Middle frontal gyrus (tissue), 1 donor: ENCODE results near the gene RHCG.

Experiments
- DNase-seq: peaks from one replicate; pipeline ENCODE4 v3.0.0-alpha.2; 2015; ENCODE audit warnings: low spot score; ENCODE audit errors: extremely low spot score

RHCG gene

DNA sequence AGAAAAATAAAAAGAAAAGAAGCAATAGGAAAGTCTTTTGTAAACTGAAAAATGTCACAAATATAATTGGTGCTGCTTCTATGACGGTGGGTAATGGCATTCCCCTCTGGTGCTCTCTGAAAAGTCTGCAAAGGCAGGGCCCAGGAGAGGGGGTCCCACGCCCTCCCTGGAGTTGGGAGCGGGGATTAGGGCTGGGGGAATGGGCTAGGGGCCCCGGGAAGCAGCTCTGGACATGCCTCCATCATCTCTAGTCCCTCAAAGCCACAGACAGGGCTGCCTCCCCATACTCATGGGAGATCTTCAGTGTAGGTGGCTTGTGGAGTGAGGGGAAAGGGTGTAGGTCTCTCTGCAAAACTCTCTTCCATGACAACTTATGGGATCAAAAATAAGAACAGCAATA, 7.8 kb upstream of the RHCG start:
- DNase-seq, result no peak

DNA sequence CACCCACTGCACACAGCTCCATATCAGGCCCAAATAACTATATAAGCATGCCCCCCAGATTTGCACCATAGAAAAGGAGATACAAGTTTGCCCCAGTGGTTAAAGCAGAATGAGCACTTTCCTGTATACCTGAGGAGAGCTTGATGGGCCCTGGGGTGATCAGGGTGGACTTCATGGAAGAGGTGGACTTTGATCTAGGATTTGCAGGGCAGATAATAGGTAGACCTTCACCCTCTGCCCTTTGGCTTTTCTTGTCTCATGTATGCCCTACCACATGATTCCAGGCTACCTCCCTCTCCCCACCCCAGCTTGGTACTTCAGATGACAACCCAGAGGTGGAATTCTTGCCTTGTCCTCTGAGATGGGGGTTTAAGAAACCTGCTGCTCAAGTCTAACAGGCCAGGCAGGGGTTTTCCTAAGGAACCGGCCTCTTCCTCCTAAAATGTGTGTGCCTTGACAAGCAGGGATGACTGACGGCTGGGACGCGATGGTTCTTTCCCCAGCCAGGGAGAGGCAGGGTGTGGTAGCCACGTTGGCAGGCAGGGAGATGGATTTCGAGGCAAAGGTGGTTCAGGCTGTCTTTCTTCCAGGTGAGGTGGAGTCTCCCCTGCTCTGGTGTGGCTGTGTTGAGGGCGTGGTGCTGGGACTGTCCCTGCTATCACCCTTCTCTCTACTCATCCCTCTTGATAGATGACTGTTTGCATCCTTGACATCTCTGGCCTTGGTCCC, 6.6 kb upstream of the RHCG start:
- no peak for DNase-seq

DNA sequence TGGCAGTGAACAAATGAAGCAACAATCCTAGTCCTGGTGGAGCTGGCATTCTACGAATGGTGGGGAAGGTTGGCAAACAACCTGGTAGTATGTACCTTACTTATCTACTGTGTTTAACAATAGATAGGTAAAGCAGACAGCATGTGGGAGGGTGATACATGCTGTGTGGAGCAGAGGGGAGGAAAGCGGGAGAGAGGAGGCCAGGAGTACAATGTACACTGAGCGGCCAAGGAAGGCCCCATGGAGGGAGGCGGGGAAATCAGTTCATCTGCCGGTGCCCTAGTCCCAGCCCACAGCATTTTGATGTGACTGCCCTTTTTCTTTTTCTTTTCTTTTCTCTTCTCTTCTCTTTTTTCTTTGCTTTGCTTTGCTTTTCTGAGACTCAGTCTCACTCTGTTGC, 5.3 kb upstream of the RHCG start:
- no peak for DNase-seq

DNA sequence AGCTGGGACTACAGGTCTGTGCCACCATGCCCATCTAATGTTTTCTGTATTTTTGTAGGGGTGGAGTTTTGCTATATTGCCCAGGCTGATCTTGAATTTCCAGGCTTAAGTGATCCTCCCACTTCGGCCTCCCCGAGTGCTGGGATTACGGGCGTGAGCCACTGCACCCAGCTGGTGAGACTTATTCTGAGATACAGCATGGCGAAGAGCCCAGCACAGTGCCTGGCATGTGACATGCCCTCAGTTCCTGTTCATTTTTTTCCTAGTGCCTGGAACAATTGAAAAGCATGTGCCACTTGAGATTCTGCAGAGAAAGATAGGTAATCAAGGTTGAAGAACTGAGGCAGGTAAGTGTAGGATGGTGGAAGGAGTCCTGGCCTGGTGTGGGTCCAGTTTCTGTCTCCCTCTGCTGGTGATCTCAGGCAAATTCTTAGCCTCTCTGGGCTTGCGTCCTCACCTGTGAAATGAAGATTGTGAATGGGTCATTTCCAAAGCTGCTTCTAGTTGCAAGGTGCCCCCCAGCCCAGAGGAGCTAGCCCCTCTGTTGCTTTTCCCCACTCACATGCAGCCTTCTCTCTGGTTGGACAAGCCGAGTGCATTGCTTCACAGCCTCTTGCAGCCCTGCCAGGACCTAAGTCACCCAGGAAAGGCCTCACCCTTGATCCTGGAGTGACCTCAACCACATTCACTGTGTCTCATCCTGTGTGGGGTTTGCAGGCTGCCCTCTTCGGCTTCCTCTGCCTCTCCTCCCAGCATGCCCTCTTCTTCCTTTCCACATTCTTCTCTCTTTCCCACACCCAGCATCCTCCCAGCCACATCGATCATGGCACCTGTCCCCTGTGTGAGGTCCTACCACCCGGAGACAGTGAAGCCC, 4.3 kb upstream of the RHCG start:
- DNase-seq, result no peak

DNA sequence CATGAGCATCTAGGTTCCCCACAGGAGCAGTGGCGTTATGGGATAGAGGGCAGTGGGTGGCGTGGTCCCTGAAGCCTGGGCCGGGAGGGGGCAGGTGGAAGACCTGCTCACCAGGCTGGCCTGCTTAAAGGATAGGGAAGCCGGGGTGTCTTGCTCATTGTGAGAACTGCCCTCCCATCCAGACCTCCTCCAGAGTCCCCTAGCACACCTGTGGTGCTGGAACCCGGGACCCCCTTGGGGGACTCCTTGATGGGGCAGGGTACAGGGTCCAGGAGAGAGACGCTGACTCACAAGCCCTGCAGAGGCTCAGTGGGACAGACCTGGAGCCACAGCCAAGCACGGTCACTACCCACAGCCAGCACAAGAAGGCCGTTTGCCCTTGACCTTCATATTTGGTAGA, 2.8 kb upstream of the RHCG start:
- DNase-seq, result no peak

DNA sequence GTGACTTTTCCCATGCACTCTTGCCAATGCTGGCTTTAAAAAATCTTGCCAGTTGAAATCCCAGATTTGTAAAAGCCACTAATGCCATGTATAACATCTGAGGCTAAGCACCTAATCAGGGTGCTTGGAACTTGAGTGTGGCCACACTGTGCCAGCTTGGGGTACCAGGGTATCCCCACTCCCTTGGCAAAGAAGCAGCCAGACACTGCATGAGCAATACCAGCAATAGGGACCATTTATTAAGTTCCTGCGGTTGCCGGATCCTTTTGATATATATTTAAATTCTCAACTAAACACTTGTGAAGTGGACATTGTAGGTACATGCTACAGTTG, 2.2 kb upstream of the RHCG start:
- DNase-seq, result no peak

DNA sequence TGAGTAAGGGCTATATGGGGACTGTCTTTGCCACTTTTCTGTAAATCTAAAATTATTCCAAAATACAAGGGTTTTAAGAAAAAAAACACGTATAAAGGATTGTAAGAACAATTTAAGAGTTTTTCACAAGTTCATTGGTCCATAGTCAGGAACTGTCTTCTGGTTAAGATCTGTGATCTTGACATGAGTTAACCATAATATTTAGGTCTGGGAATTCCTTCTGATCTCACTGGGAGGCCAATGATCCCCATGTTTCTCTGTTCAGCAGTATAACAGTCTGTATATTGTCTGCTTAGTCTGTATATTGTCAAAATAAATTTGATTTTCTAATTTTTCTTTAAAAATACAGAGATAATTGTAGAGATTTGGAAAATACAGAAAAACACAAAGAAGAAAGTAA, 848 bp upstream of the RHCG start:
- no peak for DNase-seq

DNA sequence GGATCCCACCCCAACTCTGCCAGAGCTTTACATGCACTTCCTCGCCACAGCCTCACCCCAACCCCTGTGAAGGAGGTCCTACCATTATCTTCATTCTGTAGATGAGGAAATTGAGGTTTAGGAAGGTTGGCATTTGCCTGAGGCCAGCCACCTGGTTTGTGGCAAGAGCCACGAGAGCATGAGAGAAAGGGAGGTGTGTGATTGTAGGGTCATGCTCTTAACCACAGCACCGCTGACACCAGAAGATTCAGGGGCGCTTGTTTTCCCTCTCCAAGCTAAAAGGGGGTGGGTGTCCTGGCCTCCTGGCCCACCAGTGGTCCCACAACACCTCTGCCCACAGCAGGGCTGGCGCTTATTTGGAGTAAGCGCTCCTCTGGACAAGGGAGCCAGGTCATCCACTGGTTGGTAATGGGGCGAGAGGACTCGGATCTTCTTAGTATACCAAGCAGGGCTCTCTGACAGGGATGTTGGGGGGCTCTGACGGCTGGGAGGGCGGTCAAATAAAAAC, 691 bp downstream of the RHCG start:
- no peak for DNase-seq

DNA sequence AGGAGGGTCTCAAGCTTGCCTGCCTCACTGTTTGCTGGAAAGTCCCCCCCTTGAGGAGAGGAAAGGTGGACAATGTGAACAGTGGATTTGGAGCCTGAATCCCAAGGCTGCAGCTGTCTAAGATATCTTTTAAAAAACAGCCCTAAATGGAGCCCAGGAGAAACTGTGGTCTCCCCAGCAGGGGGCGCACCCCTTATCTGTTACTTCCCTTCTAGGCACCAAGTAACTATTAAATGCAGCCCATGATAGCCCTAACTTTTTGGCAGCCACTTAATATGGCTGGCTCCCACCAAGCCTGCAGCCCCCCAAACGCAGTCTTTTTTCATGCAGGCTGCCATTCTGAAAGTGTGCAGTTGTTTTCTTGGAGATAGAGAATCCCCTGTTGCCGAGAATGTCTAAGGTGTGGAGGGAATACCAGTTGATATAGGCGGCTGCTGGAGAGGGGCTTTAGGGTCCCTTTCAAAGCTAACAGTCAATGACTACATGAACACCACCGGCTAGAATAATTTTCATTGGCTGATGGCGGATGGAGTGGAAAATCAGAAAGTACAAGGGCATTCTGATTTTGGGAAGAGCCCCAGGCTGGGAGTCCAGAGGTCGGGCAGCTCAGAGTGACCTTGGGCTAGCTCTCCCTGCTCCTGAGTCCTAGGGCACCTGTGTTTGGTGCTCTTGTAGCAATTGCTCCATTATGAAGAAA, 1.3 kb downstream of the RHCG start:
- no peak for DNase-seq

DNA sequence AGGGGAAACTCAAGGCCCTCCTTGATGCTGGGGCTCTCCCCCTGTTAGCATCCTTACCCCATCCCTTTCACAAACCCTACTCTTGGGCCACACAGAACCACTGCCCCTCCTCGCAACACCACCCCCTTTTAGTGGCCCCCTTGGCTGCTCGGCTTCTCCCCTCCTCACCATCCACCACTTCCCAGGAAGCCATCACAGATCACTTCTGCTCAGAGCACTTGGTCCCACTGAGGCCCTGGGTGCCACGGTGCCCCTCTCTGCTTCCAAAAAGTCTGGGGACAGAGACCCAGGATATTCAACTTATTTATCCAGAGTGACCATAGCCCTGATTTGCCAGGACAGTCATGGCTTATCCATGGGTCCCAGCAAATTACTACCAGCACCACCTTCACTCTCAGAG, 2.4 kb downstream of the RHCG start:
- no peak for DNase-seq

DNA sequence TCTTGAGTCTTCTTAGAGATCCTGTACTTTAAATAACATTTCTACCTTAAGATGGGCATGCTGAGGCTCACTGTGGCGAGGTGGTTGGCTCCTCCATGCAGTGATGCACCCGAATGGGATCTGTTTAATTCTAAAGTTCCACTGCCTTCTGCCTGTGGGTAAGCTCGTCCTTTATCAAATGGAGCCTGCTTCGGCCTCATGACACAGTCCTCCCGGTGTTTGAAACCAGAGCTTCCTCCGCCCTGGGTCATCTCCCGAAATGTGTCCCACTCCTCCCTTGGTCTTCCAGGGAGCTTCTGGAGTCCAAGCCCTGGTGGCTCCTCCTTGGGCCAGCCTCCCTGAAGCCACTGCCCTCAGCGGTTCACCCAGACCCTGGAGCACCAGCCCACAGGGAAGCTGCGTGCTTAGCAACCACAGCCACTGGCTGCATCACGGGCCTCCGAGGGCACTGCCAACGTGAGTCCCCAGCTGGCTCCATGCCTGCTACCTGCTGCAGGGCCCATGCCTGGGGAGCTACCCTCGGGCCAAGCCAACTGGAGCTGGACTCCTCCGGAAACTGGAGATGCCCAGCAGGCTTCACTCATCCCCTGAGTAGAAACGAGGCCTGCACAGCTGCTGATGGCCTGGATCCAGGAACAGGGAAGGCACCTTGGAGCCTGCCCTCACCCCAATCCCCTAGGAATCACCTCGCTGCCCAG, 3.3 kb downstream of the RHCG start:
- no peak for DNase-seq

DNA sequence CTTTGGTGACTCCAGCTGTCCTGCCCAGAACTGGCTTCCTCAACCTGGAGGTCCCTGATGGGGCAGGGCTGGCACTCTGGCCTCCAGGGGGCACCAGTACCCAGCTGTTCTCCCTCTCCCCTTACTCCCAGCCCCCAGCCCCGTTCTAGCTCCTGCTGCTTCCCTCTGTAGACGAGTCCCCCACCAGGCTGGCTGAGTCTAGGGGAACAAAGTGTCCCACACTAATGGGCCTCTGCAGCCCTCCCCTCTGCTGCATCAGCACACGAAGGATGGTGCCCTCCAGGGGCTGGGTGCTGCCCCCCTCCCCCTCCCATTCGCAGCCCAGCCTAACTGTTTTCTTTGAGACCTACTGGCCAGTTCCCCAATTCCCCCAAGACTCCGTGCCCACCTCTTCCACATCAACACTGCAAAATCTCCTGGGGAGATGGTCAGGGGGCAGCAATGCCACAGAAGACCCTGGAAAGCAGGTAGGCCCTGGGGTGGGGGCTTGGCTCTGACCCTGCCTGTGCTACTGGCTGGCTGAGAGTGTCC, 4.2 kb downstream of the RHCG start:
- DNase-seq, result no peak

DNA sequence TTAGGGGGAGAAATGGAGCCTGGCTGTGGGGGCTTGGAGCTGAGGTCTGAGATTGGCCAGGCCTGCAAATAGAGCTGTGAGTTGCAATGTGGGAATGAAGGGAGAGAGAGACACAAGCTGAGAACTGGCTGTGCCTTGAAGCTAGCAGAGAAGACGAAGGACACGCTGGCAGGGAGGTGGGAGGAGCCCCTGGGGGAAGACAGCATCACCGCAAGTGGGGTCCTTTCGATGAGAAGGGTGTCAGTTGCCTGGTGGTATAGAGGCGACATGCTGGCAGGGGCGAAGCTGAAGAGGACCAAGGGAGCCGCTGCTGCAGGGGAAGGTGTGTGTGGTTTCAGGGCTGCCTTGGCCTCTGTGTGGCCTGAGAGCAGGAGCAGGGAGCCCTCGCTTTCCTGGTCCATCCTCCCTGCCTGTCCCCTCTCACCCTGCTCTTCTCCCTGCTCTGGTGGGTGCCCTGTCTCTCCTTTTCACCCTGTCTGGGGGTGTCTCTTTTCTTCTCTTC, 5.5 kb downstream of the RHCG start:
- no peak for DNase-seq

DNA sequence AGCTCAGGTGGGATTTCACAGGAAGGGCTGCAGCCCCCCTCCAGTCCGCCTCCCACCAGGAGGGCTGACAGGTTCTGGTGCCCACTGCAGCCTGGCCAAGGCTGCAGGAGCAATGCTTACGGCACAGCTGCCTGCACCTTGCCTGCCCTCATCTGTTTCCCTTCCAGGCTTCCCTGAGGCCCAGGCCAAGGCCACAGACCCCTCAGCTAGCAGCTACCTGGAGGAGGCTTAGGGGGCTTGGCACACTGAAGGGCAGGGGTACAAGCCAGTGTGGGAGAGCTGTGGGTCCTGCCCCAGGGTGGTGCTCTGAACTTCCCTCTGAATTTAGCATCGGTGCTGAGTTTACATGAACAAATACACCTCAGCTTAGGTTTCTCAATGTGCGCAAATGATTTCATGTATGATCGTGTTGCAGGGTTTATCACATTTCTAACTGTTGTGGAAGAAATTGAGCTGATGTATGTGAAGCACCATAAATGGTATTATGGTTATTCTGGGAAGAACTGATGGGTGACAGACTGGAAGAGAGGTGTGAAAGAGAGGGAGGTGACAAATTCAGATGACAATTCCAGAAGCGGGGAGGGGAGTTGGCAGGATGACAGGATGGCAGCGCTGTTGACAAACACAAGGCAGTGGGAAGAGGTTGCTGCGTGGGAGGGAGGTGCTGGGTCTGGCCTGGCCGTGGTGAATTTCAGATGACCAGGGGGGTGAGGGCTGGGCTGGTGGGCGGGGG, 6.1 kb downstream of the RHCG start:
- DNase-seq, result peak; percentile 40

DNA sequence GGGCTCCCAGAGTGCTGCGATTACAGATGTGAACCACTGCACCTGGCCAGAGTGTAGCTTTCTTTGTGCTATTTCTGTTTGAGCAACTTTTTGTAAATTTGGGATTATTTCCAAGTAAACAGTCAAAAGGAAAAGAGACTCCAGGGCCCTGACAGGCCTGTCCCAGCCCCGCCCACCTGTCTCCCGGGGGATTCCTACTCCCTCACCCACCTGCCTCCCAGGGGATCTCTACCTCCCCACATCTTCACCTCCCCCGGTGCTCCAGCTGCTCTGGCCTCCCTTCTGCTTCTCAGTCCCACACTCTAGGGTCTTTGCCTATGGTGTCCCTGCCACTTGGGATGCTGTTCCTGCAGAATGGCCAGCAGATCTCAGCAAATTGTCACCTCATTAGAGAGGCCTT, 7.0 kb downstream of the RHCG start:
- DNase-seq, result no peak

DNA sequence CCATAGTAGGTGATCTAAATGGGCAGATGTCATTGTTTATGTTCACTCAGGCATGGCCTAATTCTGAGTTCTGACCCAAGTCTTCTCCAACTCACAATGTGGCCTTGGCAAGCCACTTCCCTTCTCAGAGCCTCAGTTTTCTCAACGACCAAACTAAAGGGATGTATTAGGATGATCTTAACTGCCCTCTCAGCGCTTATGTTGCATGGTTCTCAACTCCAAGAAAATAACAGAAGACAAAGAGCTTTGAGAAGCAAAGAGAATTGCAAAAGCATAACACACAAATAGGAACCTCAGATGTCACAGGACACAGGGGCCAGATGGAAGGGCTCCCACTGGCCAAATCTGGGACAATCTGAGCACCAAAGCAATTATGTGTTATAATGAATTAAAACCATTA, 8.6 kb downstream of the RHCG start:
- no peak for DNase-seq

DNA sequence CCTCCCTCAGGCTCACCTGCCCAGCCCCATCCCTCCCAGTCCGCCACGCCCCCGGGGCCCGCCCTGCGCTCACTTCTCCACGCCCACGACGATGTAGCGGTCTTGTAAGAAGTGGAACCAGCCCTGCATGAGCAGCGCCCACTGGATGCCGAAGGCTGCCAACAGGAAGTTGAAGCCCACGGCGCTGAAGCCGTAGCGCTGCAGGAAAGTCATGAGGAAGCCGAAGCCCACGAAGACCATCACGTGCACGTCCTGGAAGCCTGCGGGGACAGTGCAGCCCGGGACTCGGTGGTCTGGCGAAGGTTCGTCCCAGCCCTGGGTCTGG, 9.7 kb downstream of the RHCG start:
- no peak for DNase-seq

DNA sequence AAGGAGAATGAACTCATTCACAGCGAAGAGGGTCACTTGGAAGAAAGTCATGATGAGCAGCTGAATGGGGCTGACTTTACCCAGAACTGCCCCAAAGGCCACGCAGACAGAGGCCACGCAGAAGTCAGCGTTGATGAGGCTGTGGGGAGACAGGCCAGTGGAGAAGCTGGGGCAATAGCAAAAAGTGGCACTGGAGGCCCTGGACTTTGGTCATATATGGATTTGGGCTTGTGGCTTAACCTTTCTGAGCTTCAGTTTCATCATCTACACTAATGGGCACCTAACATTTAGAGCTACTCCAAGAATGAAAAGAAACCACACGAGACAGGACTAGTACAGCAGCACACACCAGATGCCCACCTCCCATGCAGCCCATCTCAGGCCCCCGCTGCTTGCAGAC, 13.3 kb downstream of the RHCG start:
- no peak for DNase-seq

DNA sequence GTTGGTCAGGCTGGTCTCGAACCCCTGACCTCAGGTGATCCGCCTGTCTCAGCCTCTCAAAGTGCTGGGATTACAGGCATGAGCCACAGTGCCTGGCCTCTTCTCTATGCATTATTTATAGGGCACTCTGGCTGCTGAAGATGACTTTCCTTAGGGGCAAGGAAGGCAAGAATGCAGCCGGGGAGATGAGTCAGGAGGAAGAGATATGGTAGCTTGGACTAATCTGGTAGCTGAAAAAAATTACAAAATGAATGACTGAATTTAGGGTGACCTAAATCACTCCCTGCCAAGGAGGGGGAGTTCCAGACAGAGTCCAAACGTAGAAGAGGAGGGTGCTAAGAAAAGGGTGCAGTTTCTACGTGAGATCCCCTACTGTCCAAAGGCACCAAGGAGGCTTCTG, 14.2 kb downstream of the RHCG start:
- DNase-seq, result no peak

DNA sequence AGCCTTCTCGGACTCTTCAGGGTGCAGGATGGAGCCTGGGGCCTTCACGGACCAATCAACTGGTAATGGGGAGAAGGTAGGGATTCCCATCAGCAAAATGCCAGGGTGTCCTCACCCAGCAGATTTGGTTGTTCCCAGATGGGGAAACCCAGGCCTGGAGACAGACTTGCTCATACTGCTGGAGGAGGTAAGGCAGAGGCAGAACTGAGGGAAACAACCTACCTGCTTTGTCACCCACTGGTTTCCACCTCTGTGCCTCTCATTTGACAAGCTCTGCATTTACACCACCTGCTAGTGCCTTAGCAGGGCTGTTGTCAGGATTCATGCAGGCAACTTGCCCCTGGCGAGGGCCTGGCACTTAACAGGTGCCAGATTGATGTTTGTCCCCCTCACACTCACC, 15.9 kb downstream of the RHCG start:
- no peak for DNase-seq

DNA sequence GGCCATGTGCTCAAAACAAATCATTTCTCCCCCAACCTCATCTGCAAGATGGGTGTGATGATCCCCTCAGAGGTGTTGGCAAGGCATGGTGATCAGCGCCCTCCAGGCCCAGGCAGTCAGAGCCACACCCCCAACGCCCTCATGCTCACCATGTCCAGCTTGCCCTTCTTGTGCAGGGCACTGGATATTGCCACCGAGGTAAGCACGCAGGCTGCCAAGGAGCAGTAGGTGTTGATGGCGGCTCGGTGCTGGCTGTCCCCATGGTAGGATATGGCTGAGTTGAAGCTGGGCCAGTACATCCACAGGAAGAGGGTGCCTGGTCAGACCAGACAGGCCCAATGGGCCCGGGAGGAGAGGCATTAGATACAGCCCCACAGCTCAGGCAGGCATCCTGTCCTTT, 17.2 kb downstream of the RHCG start:
- no peak for DNase-seq
